Keratinocyte (primary cell): ENCODE results near the gene USP10. TPM values are rescaled to one million over a fixed set of nuclear protein-coding genes. Genes with fewer than 3 reads are reported as not detected.

Source experiments
- DNase-seq: peaks from one replicate; pipeline ENCODE4 v3.0.0-alpha.2; 2011; ENCODE audit warnings: low read depth, missing footprints, low spot score
- FAIRE-seq: peaks from 2 replicates; lab custom pipeline; 2011; peaks lifted over from hg19 to GRCh38; lab: Jason Lieb, UNC
- H2AFZ ChIP-seq: 2 replicates; pipeline ENCODE4 v1.6.0; 2012; ENCODE audit warnings: low read length, control low read depth, inconsistent platforms; ENCODE audit not compliant: control insufficient read depth
- H3K27ac ChIP-seq: 2 replicates; pipeline ENCODE4 v1.5.1; 2011; ENCODE audit warnings: low read length; ENCODE audit not compliant: control insufficient read depth, insufficient read depth
- H3K27me3 ChIP-seq: 3 replicates; pipeline ENCODE4 v1.6.0; 2011; ENCODE audit warnings: low read length; ENCODE audit not compliant: control insufficient read depth, insufficient read depth; ENCODE audit errors: extremely low read depth
- H3K36me3 ChIP-seq, 2 experiments: 2 replicates in 1 of 2; 3 replicates in 1 of 2; pipeline ENCODE4 v1.5.1; 2011; ENCODE audit warnings: low read length in 2 of 2, mild to moderate bottlenecking in 1 of 2; ENCODE audit not compliant: control insufficient read depth in 2 of 2, insufficient read depth in 2 of 2; ENCODE audit errors: extremely low read depth in 1 of 2
- H3K4me1 ChIP-seq: 3 replicates; pipeline ENCODE4 v1.5.1; 2011; ENCODE audit warnings: low read length; ENCODE audit not compliant: control insufficient read depth, insufficient read depth; ENCODE audit errors: extremely low read depth
- H3K4me2 ChIP-seq: 3 replicates; pipeline ENCODE4 v1.6.0; 2011; ENCODE audit warnings: low read depth, low read length; ENCODE audit not compliant: control insufficient read depth, insufficient read depth; ENCODE audit errors: extremely low read depth
- H3K4me3 ChIP-seq, 3 experiments: fragments of 200-600 bp in 1 of 3; sonication (generic) in 1 of 3; 2 replicates in 2 of 3; 3 replicates in 1 of 3; pipeline ENCODE4 v1.5.1; 2011 to 2016; ENCODE audit warnings: low read length in 3 of 3, mild to moderate bottlenecking in 3 of 3, control low read depth in 2 of 3, inconsistent platforms in 1 of 3, low read depth in 1 of 3, mixed read lengths in 1 of 3, mixed run types in 1 of 3, moderate library complexity in 1 of 3; ENCODE audit not compliant: control insufficient read depth in 2 of 3, insufficient read depth in 2 of 3; ENCODE audit errors: extremely low read depth in 1 of 3
- H3K79me2 ChIP-seq: 2 replicates; pipeline ENCODE4 v1.6.0; 2012; ENCODE audit warnings: low read length; ENCODE audit not compliant: control insufficient read depth, insufficient read depth
- H3K9ac ChIP-seq: 3 replicates; pipeline ENCODE4 v1.6.0; 2011; ENCODE audit warnings: low read length; ENCODE audit not compliant: control insufficient read depth, insufficient read depth; ENCODE audit errors: extremely low read depth
- H3K9me1 ChIP-seq: 3 replicates; pipeline ENCODE4 v1.6.0; 2011; ENCODE audit warnings: low read length; ENCODE audit not compliant: control insufficient read depth, insufficient read depth; ENCODE audit errors: extremely low read depth
- H3K9me3 ChIP-seq: 2 replicates; pipeline ENCODE4 v1.5.1; 2012; ENCODE audit warnings: low read depth, low read length; ENCODE audit not compliant: control insufficient read depth
- H4K20me1 ChIP-seq: 3 replicates; pipeline ENCODE4 v1.6.0; 2011; ENCODE audit warnings: low read length; ENCODE audit not compliant: control insufficient read depth, insufficient read depth; ENCODE audit errors: extremely low read depth
- EZH2 ChIP-seq: IDR thresholded peaks from one replicate; pipeline ENCODE4 v1.6.1; 2012; ENCODE audit warnings: inconsistent platforms, mild to moderate bottlenecking, low read length, moderate library complexity
- dilution Hi-C: fragments of 300-500 bp; cut with MboI; formaldehyde crosslinking; loops from one replicate; pipeline ENCODE4 v1.7.0; 2020; ENCODE audit warnings: low sequenced_read_pairs; ENCODE audit not compliant: extremely low pct_ligation_motif_present
- polyA plus RNA-seq, 5 experiments: library from polyadenylated mRNA; depleted of rRNA in 3 of 5; stranded (reverse) in 3 of 5; stranded (forward) in 1 of 5; unstranded in 1 of 5; fragments of >200 nt; gene quantifications; 1 replicate in 1 of 5; 2 replicates in 3 of 5; 3 replicates in 1 of 5; pipeline versions ENCODE4 v1.2.1 to v1.2.3, GENCODE V29; 2011 to 2012; ENCODE audit warnings: missing spikeins in 2 of 5, low read depth in 1 of 5, low replicate concordance in 1 of 5
- TF ChIP-seq, protein P1 (sequence below), 3 experiments: IDR thresholded peaks in 1 of 3; conservative IDR thresholded peaks in 1 of 3; optimal IDR thresholded peaks in 1 of 3; 2 replicates in 2 of 3; 3 replicates in 1 of 3; pipeline versions ENCODE3 to v1.5.1; 2011; ENCODE audit warnings: low read length in 3 of 3, mild to moderate bottlenecking in 3 of 3, moderate library complexity in 2 of 3, control low read depth in 1 of 3, inconsistent platforms in 1 of 3; ENCODE audit not compliant: insufficient read depth in 2 of 3; ENCODE audit errors: extremely low read depth in 1 of 3

Gene USP10
- polyA plus RNA-seq, 1 donor (not counting 4 experiments of a cell fraction or from before 2014, with no cell fraction given) = 92.0 TPM

GRCh38 chr16:84749072-84749471 is 49.3 kb downstream of the USP10 start:
- no peak overlapping the region for H3K9ac ChIP-seq
- no peaks in the 10 kb centered on the region for H3K27me3 ChIP-seq
- peaks cover 11 to 16% of the 10 kb centered on the region in 2 experiments for H3K36me3 ChIP-seq
- FAIRE-seq (no peak), DNase-seq (no peak)
- peaks cover 75% of the 10 kb centered on the region for H3K79me2 ChIP-seq
- H3K4me1 ChIP-seq = peaks cover 10% of the 10 kb centered on the region
- H3K4me3 ChIP-seq = no peak overlapping the region
- H3K4me2 ChIP-seq = no peak overlapping the region
- no peaks in the 10 kb centered on the region for H3K9me3 ChIP-seq
- H3K27ac ChIP-seq = no peak overlapping the region
- no peak overlapping the region for H2AFZ ChIP-seq
- no peaks in the 10 kb centered on the region for H3K9me1 ChIP-seq
- dilution Hi-C loops = no loop called here
- peaks cover 9% of the 10 kb centered on the region for H4K20me1 ChIP-seq
- no peak for TF ChIP-seq EZH2
- TF ChIP-seq, protein P1, sequence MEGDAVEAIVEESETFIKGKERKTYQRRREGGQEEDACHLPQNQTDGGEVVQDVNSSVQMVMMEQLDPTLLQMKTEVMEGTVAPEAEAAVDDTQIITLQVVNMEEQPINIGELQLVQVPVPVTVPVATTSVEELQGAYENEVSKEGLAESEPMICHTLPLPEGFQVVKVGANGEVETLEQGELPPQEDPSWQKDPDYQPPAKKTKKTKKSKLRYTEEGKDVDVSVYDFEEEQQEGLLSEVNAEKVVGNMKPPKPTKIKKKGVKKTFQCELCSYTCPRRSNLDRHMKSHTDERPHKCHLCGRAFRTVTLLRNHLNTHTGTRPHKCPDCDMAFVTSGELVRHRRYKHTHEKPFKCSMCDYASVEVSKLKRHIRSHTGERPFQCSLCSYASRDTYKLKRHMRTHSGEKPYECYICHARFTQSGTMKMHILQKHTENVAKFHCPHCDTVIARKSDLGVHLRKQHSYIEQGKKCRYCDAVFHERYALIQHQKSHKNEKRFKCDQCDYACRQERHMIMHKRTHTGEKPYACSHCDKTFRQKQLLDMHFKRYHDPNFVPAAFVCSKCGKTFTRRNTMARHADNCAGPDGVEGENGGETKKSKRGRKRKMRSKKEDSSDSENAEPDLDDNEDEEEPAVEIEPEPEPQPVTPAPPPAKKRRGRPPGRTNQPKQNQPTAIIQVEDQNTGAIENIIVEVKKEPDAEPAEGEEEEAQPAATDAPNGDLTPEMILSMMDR (optimal IDR thresholded peaks at IDR 0.05 in 1 of 3, IDR thresholded peaks at IDR 0.05 in 1 of 3, conservative IDR thresholded peaks at IDR 0.05 in 1 of 3; ENCODE audit: extremely low read depth in 1 of 3, insufficient read depth in 2 of 3, low read length in 3 of 3) = peak in 1 of 3 experiments; percentile 15

- H3K9ac ChIP-seq = no peak overlapping the region
- peaks cover 9% of the 10 kb centered on the region for H4K20me1 ChIP-seq
- no peaks in the 10 kb centered on the region for H3K9me1 ChIP-seq
- no peaks in the 10 kb centered on the region for H3K9me3 ChIP-seq
- H2AFZ ChIP-seq = no peak overlapping the region
- H3K4me2 ChIP-seq = no peak overlapping the region
- H3K27me3 ChIP-seq = no peaks in the 10 kb centered on the region
- H3K36me3 ChIP-seq = peaks cover 11 to 16% of the 10 kb centered on the region in 2 experiments
- H3K27ac ChIP-seq = no peak overlapping the region
- H3K4me1 ChIP-seq = peaks cover 14% of the 10 kb centered on the region
- FAIRE-seq (no peak), DNase-seq (no peak)
- H3K4me3 ChIP-seq = no peak overlapping the region
- dilution Hi-C loops = no loop called here
- TF ChIP-seq EZH2 = no peak
- TF ChIP-seq, protein P1 (optimal IDR thresholded peaks at IDR 0.05 in 1 of 3, IDR thresholded peaks at IDR 0.05 in 1 of 3, conservative IDR thresholded peaks at IDR 0.05 in 1 of 3; ENCODE audit: extremely low read depth in 1 of 3, insufficient read depth in 2 of 3, low read length in 3 of 3) = no peak
- peaks cover 72% of the 10 kb centered on the region for H3K79me2 ChIP-seq
These were observed 50.0 kb downstream of the USP10 start for GRCh38 chr16:84749815-84750214.
